DMS 273 (cell line): ENCODE measurements around the gene ULBP1.
"Not testable (repeated sequence)": the region's sequence is repeated elsewhere in the genome, so short reads cannot be mapped to it uniquely, and the experiment has no call there.

Experiments
- DNase-seq: peaks from one replicate; lab custom pipeline; 2025; ENCODE audit not compliant: unreplicated experiment; lab: John Stamatoyannopoulos, UW

Gene ULBP1

GRCh38 chr6:150003599-150003998 is 39.9 kb downstream of the ULBP1 start:
- DNase-seq = not testable (repeated sequence)

GRCh38 chr6:150004101-150004782 is 40.5 kb downstream of the ULBP1 start:
- DNase-seq = no peak

DNA sequence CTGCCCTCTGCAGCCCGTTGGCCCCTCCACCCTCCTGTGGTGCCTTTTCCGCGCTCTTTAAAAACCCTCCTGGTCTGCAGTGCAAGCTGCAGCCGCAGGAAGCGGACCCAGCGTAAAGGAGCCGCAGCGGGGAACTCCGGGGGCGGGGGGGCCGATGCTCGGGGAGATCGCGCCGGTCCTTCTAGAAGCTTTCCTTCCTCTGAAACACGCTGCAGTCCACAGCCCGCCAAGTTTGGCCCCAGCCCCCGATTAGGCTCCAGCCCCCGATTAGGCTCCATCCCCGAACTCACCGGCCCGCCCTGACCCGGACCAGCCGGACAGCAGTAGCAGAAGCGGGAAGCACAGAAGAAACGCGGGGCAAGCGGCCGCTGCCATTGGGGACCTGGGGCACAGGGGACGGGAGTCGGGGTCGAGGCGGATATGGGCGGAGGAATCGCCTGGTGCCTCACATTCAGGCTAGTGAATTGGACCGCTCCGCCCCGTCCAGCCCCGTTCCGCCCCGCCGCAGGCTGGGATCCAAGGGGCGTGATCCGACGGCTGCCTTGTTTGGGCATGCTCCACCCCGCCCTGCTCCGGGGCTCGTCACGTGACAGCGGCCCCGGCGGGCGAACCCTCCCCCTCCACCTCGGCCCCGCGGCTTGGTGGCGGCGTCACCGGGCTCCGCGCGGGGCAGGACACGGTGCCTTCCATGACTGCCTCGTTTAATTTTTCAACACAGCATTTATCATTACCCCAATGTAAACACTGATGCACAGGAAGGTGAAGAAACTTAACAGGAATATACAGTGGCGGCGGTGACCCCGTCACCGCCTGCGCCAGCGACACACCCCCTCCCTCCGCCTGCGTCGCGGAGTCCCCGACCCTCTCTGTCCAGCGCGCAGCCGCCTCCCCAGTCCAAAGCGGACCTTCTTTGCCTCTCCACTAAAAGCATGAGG is 41.3 kb downstream of the ULBP1 start:
- DNase-seq = peak; percentile 97

GRCh38 chr6:150005761-150006651 is 42.3 kb downstream of the ULBP1 start:
- DNase-seq = no peak

DNA sequence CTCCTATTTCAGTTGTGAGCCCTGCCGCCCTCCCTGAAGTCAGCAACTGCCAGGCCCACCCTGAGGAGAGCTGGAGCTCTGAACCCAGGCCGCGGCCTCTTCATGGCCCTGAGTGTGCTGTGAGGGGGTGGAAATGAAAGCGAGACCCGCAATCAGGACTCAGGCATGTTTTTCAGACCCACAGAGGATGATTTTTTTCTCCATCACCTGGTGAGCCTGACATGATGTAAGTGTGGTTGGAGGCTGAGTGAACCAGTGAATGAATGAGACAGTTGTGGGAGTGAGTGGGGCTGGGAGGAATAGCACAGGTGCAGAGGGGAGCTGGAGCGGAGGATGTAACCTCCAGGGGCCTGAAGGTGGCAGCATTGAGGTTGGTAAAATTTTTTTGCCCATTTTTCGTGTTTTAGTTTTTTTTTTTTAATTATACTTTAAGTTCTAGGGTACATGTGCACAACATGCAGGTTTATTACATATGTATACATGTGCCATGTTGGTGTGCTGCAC is 43.3 kb downstream of the ULBP1 start:
- peak; percentile 46 for DNase-seq

GRCh38 chr6:150008588-150008987 is 44.8 kb downstream of the ULBP1 start:
- DNase-seq = no peak

- not testable (repeated sequence) for DNase-seq
These were observed 49.4 kb downstream of the ULBP1 start for GRCh38 chr6:150012846-150013784.

DNA sequence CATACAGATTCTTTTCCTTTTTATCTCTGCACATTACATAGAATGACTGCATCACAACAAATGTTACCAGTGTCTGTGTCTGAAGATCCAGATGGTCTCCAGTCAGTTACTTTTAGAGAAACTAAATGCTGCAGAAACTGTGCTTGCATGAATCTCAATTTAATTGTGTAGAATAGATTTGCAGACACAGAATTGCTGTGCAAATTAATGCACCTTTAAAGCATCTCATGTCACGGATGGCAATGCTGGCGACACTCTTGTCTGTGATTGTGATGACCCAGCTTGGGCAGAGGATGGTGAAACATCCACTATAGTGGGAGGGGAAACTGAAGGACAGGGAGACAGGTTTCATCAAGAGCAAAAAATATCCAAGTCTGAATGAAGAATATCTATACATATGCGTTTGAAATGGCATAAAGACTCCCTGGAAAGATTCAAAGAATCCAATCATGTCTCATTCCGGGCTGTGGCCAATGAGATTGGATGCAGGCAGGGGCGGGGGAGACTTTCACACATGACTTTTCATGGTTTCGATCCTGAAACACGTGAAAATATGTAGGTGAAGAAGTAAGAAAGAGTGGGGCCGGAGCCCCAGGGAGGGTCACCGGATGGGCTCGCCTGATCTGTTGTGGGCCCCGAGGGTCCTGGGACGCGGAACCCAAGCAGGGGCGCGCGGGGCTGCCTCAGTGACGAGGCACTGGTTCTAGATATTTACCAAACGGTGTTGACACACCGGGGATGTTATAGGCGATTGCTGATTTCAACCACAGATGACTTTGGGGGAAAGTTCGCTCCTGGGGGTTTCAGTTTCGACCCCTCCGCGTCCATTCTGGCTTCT is 50.3 kb downstream of the ULBP1 start:
- not testable (repeated sequence) for DNase-seq

DNA sequence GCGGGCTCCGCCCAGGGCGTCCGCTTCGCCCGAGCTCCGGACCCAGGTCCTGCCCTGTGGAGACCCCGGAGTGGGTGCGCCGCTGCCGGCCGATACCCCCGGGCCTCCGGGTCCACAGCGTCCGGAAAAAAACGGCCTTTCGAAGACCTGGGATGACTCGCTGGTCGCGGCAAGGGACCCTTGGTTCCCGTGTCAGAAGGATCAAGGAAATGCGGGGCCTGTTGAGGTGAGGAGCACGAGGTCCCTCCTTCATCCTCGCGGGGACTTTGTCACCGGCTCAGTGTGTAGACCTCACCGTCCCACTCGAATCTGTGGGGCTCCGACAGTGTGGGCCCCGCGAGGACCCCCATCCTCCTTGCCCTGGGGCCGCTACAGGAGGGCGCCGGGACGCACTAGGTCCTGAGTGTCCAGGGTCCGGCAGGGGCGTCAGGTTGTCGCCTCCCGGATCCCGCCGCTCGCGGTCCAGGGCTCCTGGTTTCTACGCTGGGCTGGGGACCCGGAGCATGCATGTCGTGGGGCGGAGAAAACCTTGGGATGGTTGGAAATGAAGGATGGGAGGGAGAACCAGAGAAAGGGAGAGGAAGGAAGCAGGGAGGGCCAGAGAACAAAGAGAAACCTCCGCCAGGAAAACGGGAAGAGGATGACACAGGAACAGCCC is 51.0 kb downstream of the ULBP1 start:
- DNase-seq = not testable (repeated sequence)

- DNase-seq = not testable (repeated sequence)
These were observed 51.7 kb downstream of the ULBP1 start for GRCh38 chr6:150015281-150016001.

DNA sequence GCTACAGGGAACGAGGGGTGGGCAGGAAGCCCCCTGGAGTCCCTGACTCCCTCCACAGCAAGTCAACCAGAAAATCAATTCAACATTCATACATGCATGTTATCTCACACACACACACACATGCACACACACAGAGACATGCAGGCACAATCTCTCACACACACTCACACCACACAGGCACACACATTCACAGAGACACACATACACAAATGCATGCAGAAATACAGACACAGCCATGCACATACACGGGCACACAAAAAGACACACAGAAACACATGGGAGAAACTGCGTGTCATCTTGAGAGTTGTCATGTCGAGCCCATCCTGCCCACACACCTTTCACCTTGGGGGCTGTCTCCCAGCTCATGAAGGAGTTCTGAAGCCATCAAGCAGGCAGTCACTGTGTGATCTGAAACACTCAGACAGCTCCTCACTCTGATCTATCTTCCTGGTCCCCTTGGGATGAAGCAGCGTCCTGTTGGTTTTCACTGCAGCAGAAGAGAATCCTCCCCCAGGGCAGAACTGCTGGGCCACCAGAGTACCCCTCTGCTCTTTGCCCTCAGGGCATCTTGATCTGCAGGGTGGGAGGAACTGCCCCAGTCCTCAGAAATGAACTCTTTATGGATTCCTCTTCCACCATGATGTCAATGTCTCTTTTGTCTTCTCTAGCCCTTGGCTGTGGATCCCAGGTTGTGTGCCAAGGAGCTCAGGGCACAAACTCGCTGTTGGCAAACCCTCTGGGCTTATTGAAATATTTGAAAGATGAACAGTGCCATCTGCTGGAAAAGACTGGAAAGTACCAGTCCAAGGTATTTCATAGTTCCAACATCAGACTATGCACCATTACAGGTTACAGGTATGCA is 52.8 kb downstream of the ULBP1 start:
- DNase-seq = peak; percentile 87

DNA sequence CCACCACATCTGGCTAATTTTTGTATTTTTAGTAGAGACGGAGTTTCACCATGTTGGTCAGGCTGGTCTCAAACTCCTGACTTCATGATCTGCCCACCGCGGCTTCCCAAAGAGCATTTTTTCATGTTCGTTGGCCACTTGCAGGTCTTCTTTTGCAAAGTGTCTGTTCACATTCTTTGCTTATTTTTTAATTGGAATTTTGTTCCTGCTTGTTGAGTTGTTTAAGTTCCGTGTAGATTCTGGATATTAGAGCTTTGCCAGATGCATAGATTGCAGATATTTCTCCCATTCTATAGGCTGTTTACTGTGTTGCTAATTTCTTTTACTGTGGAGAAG is 53.4 kb downstream of the ULBP1 start:
- DNase-seq = not testable (repeated sequence)

GRCh38 chr6:150018846-150019580 is 55.3 kb downstream of the ULBP1 start:
- no peak for DNase-seq

DNA sequence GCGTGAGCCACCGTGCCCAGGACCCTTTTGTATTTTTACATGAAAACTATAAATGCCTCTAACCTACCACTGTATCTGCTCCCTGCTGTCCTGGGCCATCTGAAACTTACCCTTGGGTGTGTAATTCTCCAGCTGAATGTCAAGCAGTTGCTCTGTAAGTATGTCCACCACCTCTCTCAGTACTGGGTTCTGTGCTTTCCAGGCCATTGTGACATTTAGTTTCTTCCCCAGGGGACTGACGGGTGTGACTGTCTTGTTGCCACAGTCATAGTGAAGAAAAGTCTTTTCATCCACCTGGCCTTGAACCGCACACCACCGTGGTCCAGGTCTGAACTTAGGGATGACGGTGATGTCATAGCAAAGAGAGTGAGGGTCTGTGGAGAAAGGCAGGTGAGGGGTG is 58.1 kb downstream of the ULBP1 start:
- DNase-seq = not testable (repeated sequence)
